Thoracic aorta (tissue), 2 donors: Measurements from ENCODE around the gene GJA3. TPM values are rescaled to one million over a fixed set of nuclear protein-coding genes. Genes with fewer than 3 reads are reported as not detected.
A peak's percentile ranks its signal among the peaks of the same experiment; 100 is the strongest.

Experiments used
- ATAC-seq: fragments of 150-250 bp; one replicate; pipeline ENCODE4 v1.8.0; 2017; ENCODE audit warnings: low read depth; ENCODE audit not compliant: insufficient number of reproducible peaks, low FRiP score
- DNase-seq: peaks from one replicate; pipeline ENCODE4 v3.0.0-alpha.2; 2020; ENCODE audit warnings: low spot score
- H3K27ac ChIP-seq, 2 donors: fragments of 200-600 bp; sonication (generic); 1 replicate in 1 of 2; 2 replicates in 1 of 2; pipeline ENCODE4 v1.5.1; 2016; ENCODE audit warnings: mild to moderate bottlenecking in 2 of 2, moderate library complexity in 2 of 2
- H3K27me3 ChIP-seq: fragments of 200-600 bp; sonication (generic); replicated peaks from 2 replicates; pipeline ENCODE4 v1.6.0; 2016; ENCODE audit warnings: mild to moderate bottlenecking; ENCODE audit not compliant: insufficient read depth
- H3K36me3 ChIP-seq: fragments of 200-600 bp; sonication (generic); one replicate; pipeline ENCODE4 v1.5.1; 2016
- H3K4me1 ChIP-seq, 2 donors: fragments of 200-600 bp; sonication (generic); 1 replicate in 1 of 2; 2 replicates in 1 of 2; pipeline versions ENCODE4 v1.5.1 to v1.6.0; 2016; ENCODE audit warnings: low read depth in 2 of 2, mild to moderate bottlenecking in 1 of 2; ENCODE audit not compliant: control insufficient read depth in 1 of 2
- H3K4me3 ChIP-seq: fragments of 200-600 bp; sonication (generic); 2 replicates; pipeline ENCODE4 v1.5.1; 2016; ENCODE audit warnings: mild to moderate bottlenecking
- H3K9me3 ChIP-seq: fragments of 200-600 bp; sonication (generic); 2 replicates; pipeline ENCODE4 v1.5.1; 2016
- CTCF ChIP-seq: fragments of 200-600 bp; sonication (generic); IDR thresholded peaks from one replicate; pipeline ENCODE4 v1.5.1; 2019; ENCODE audit warnings: antibody characterized with exemption
- total RNA-seq, 2 donors: library from RNA; depleted of rRNA; stranded (reverse); fragments of >200 nt; gene quantifications; one replicate each; pipeline versions ENCODE4 v1.1.0 to v1.2.3, GENCODE V29; 2016

The GJA3 gene
- total RNA-seq, 2 donors from 2014 or later: under 0.01 TPM; not detected in 1

DNA sequence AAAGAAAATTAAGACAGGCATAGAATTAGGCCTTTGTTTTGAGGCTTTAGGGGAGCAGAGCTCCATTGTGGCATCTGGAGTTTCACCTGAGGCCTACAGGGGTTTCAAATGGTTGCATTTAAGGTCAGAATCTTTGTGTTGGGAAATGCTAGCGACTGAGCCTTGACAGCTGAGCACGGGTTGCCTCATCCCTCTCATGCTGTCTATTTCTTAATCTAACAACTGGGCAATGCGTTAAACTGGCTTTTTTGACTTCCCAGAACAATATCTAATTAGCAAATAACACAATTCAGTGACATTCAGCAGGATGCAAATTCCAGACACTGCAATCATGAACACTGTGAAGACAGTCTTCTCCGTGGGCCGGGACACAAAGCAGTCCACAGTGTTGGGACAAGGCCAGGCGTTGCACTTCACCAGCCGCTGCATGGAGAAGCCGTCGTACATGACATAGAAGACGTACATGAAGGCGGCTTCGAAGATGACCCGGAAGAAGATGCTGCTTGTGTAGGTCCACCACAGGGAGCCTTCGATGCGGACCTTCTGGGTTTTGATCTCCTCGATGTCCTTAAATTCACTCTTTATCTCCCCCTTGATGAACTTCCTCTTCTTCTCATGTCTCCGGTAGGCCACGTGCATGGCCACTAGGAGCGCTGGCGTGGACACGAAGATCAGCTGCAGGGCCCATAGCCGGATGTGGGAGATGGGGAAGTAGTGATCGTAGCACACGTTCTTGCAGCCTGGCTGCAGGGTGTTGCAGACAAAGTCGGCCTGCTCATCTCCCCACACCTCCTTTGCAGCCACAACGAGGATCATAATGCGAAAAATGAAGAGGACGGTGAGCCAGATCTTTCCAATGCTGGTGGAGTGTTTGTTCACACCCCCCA lies 28.1 kb upstream of the GJA3 start:
- H3K4me3 ChIP-seq: no peak overlapping the region
- H3K27me3 ChIP-seq: peaks cover 10% of the 10 kb centered on the region
- H3K9me3 ChIP-seq: no peaks in the 10 kb centered on the region
- TF ChIP-seq CTCF: no peak
- H3K36me3 ChIP-seq: no peaks in the 10 kb centered on the region
- H3K27ac ChIP-seq: no peak overlapping the region
- DNase-seq (no peak), ATAC-seq (no peak)
- H3K4me1 ChIP-seq: peaks cover 19 to 22% of the 10 kb centered on the region in 2 donors

GRCh38 chr13:20186771-20187170 lies 25.9 kb upstream of the GJA3 start:
- no peak for TF ChIP-seq CTCF
- no peak overlapping the region for H3K27ac ChIP-seq
- peaks cover 0 to under 1% of the 10 kb centered on the region in 2 donors for H3K4me1 ChIP-seq
- no peak for DNase-seq
- no peak for ATAC-seq
- no peaks in the 10 kb centered on the region for H3K9me3 ChIP-seq
- H3K27me3 ChIP-seq: no peaks in the 10 kb centered on the region
- H3K36me3 ChIP-seq: no peaks in the 10 kb centered on the region
- no peak overlapping the region for H3K4me3 ChIP-seq

GRCh38 chr13:20185366-20186056 lies 24.7 kb upstream of the GJA3 start:
- Histone ChIP-seq H3K4me1 (no peaks in the 10 kb centered on the region), H3K4me3 (no peak overlapping the region), H3K9me3 (no peaks in the 10 kb centered on the region), H3K27me3 (no peaks in the 10 kb centered on the region), H3K27ac (no peak overlapping the region), H3K36me3 (no peaks in the 10 kb centered on the region)
- TF ChIP-seq CTCF: no peak
- ATAC-seq (no peak), DNase-seq (no peak)

GRCh38 chr13:20182231-20182846 lies 21.5 kb upstream of the GJA3 start:
- Histone ChIP-seq H3K9me3 (no peaks in the 10 kb centered on the region), H3K27me3 (no peaks in the 10 kb centered on the region), H3K27ac (no peak overlapping the region), H3K4me3 (no peak overlapping the region), H3K36me3 (no peaks in the 10 kb centered on the region), H3K4me1 (no peaks in the 10 kb centered on the region)
- peak; percentile 44 for ATAC-seq
- TF ChIP-seq CTCF: peak; percentile 65
- DNase-seq: no peak

DNA sequence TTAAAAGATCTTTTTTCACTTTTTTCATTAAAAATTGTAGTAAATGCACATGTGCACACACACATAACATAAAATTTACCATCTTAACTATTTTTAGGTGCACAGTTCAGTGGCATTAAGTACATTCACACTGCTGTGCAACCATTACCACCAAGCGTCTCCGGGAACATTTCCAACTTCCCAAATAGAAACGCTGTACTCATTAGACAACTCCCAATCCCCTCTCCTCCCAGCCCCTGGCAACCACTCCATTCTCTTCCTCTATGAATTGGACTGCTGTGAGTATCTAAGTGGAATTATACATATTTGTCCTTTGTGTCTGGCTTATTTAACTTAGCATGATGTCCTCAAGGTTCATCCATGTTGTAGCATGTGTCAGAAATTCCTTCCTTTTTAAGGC lies 20.3 kb upstream of the GJA3 start:
- ATAC-seq (no peak), DNase-seq (no peak)
- Histone ChIP-seq H3K4me3 (no peak overlapping the region), H3K9me3 (no peaks in the 10 kb centered on the region), H3K36me3 (no peaks in the 10 kb centered on the region), H3K27ac (no peak overlapping the region), H3K27me3 (no peaks in the 10 kb centered on the region), H3K4me1 (no peaks in the 10 kb centered on the region)
- no peak for TF ChIP-seq CTCF
